Measurements from ENCODE around the gene CPNE9.

Gene CPNE9, protein sequence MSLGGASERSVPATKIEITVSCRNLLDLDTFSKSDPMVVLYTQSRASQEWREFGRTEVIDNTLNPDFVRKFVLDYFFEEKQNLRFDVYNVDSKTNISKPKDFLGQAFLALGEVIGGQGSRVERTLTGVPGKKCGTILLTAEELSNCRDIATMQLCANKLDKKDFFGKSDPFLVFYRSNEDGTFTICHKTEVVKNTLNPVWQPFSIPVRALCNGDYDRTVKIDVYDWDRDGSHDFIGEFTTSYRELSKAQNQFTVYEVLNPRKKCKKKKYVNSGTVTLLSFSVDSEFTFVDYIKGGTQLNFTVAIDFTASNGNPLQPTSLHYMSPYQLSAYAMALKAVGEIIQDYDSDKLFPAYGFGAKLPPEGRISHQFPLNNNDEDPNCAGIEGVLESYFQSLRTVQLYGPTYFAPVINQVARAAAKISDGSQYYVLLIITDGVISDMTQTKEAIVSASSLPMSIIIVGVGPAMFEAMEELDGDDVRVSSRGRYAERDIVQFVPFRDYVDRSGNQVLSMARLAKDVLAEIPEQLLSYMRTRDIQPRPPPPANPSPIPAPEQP

DNA sequence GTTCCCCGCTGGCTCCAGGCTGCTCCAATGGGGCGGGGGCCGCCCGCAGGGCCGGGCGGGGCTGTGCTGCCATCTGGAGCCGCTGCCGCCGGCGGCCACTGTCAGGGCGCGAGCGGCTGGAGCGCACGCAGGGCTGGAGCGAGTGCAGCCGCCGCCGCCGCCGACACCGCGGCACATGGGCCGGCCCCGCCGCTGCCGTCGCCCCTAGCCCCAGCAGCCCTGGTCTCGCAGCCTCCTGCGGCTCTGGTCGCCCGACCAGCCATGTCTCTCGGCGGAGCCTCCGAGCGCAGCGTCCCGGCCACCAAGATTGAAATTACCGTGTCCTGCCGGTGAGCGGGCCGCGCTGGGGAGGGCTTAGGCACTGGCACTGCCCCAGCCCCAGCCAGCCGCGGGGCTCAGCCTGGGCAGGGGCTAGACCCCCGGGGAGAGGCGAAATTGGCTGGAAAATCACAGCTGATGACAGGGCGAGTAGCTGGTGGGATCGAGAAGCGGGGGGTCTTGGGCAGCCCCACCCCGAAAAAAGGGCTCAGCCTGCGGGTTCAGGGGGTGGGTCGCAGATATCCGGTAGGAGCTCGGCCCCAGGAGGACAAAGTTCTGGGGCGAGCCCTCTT is at the start of gene CPNE9:
Gene CPNE9 (plus strand): TSS at position 98 of the 611 bp plus-strand sequence. CDS start 164 bp downstream, at position 262.
- DNase-seq (ENCODE audit: low read depth, low spot score), result no peak

DNA sequence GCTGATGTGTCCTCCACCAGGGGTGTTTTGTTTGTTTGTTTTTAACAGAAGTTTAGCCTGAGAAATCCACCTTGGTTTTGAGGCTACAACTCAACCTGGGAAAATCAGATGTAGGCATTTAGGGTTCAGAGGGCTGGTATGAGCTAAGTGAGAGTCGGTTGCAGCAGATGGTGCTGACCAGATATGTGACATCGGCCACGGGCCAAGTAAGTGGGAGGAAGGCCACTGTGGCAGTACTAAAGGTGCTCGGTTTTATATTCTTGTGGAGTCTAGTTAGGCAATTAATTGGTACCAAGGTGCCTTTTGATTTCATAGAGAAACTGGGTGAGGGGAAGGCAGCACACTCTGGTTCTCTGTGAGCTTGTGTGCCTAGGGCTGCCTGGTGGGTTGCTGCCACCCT is 43.8 kb upstream of the CPNE9 start:
- DNase-seq (ENCODE audit: low read depth, low spot score), result no peak

DNA sequence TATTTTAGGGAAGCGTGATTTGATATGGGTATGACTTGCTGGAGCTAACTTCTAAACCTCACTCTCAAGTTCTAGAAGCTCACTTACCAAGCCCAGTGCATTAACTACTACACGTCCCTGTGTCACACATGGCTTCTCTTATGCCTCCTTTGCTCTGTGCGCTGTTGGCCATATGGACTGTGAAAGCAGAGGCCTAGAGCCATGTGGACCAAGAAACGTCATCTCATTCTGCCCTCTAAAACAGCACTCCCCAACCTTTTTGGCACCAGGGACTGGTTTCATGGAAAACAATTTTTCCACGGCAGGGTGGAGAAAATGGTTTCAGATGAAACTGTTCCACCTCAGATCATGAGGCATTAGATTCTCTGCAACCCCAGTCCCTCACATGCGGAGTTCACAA is 42.7 kb upstream of the CPNE9 start:
- DNase-seq (ENCODE audit: low read depth, low spot score), result no peak

DNA sequence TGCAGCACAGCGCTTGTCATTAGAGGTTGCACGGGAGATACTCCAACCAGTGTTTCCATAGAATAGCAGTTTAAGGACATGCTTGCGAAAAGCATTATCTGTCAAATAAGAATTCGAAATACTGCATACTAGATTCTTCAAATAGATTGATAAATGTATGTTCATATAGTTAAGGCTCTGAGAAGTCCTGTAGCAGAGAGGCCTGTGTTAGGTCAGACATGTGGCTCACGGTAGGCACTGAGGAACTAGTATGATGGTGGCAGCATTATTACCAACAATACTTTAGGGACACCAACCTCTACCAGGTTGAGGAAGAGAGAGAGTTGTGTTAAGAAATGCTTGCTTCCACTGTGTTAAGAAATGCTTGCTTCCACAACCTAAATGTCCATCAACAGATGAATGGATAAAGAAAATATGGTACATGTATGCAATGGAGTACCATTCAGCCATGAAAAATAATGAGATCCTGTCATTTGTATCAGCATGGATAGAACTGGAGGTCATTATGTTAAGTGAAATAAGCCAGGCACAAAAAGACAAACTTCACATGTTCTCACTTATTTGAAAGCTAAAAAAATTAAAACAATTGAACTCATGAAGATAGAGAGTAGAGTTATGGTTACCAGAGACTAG is 39.4 kb upstream of the CPNE9 start:
- DNase-seq (ENCODE audit: low read depth, low spot score), result no peak

DNA sequence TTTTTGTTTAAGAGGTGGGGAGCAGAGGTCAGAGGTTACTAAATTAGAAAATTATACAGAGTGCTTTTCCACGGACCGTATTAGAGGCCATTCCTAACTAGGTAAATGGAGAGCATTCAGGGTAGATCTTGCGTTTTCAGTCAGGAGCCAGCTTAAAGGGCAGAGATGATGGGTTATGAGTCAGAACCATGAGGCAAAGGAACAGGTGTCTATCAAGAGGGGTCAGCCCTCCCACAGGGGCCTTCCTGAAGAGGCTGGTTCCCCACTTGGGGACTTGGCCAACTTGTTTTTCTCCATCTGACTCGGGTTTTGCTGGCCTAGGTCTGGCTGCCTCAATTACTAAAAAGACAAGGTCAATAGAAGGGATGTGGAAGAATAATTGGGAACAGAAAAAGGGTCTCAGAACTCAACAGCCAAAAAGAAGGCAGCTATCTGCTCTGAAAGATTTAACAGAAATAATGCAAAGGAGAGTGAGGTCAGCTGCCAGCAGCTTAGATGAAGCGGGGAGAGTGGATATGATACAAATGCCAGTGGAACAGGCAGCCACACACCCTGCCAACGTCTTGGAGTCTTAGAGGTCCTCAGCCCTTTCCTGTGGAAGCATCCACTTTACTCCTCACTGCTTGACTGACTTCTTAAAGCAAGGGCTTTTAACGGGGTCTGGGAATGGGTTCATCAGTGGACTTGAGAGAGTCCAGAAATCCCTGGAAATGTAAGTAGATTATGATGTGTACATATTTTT is 36.8 kb upstream of the CPNE9 start:
- no peak for DNase-seq (ENCODE audit: low read depth, low spot score)

DNA sequence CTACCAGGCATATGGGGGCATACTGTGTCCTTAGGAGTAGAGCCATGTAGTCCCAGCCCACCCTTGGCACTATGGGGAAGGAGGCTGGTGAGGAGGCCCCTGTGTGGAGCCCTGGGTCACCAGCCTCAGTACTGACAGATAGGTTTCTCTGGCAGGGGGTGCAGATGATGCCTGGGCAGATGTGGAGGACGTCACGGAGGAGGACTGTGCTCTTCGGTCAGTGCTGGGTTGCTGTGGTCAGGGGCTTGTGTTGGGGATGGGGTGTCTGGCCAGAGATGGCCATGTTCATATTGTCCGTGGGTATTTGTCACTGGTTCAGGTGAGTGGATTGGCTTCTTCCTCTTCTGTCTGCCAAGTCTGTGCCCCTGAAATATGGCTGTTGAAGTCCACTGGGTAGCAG is 34.4 kb upstream of the CPNE9 start:
- DNase-seq (ENCODE audit: low read depth, low spot score), result no peak

DNA sequence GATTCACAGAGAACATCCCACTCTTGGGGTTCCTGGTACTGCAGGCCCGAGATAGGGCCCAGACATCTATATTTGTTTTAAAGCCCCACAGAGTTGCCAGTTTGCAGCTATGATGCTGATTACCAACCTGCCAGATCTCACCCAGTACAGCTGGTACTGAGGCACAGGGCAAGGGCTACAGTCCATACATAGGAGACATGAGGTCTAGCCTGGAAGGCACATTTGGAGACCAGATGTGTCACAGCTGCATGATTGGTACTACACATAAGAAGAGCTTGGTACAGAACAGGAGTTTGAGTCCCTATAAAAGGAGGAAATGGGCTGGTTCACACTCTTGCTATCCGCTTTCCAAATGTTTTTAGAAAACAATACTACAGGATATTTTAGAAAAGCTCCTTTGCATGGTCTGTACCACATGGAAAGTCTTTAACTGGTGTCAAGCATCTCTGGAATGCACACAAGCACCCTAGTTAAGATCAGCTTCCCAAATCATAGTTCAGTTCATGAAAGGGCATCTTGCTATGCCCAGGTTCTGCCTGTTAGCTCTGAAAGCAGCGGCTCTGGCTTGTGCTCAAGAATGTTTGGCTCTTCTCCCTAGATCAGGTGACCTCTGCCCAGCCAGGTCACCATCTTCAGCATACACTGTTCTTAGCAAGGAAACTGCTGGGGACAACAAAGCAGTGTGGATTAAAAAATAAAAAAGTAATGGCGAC is 33.8 kb upstream of the CPNE9 start:
- DNase-seq (ENCODE audit: low read depth, low spot score), result no peak

DNA sequence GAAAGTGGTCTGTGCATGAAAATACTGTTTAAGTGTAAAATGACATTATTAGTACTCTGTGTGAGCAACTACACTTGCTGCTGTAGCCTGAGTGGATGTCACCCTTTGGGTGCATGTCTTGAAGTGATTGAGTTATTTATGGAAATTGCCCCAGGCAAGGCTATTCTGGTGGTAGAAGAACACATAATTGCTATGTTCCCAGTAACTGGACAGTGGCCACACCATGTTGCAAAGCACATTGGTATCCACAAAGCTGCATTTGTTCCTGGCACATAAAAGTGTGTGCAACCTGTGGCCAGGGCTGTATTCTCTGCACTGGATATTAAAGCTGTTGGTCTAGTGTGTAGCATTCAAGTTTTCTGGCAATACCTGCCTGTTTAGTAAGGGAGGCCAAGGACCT is 30.6 kb upstream of the CPNE9 start:
- no peak for DNase-seq (ENCODE audit: low read depth, low spot score)

DNA sequence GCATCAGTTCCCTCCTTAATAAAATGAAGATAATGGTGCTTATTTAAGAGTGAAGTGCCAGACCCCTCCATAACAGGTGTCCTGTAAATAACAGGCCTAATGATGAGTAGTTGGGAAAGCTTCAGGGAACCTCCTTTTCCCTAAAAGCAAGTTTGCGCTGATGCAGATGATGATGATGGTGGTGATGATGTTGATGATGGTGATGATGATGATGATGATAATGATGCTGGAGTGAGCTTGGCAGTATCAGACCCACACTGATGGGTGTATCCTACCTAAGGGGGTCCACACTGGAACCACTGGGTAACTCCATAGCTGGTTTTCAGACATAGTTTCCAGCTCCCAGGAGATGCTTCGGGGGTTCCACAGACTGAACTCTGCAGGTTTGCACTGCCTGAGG is 29.9 kb upstream of the CPNE9 start:
- no peak for DNase-seq (ENCODE audit: low read depth, low spot score)

DNA sequence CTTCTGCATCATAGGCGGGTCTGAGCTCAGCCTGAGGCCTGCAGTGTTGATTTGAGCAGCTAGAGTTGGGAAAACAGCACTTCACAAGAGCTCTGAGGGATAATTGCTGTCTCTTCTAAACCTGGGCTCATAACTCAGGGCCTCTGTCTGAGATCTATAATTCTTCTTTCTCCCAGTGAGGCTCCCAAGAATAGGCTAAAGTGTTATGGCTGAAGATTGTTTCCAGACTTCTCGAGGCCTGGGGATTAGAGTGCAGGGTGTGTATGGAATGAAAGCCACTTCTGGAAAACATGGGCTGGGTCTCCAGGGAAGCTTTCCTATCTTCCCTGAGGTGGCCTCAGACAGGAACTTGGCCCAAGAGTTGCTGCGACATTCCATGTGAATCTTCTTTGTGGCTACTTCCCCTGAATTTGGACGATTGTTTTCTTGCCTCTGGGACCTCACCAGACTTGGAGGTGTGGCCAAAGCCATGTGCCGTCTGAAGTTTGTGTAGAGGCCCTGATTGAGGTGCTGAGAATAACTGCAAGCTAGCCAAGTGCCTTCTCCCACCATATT is 27.8 kb upstream of the CPNE9 start:
- no peak for DNase-seq (ENCODE audit: low read depth, low spot score)

DNA sequence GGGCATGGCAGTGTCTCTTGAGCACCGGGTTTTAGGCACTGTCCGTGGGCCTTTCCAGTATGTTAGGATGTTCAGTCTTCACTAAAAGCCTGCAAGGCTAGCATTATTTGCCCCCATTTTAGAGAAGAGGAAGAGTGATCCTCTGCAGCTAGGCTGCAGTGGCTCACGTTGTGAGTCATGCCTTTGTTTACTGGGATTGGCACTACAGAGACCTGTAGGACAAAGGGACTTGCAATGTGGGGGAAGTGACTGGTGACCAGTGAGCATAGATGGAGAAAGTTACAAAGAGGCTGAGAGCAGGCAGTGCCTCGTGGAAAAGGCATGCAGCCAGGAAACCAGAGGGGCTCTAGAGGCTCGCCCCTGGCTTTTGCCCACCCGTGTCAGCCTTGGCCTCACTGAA is 26.8 kb upstream of the CPNE9 start:
- DNase-seq (ENCODE audit: low read depth, low spot score), result no peak

DNA sequence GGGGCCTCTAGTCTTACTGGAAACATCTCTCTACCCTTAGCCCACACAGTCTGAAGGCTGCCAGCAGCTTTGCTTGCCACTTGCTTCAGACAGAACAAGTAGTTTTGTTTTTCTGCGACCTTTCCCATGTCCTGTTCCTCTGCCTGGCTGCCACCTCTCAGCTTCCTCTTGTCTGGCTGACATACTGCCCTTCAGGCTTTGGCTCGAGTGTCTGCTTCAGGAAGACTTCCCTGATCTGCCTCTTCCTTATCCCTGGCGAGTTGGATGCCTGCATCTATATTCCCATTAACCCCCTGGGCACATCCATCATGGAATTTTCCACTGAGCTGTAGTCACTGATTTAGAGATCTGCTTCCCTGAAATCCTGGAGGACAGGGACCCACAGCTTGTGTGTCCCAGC is 25.1 kb upstream of the CPNE9 start:
- DNase-seq (ENCODE audit: low read depth, low spot score), result no peak

DNA sequence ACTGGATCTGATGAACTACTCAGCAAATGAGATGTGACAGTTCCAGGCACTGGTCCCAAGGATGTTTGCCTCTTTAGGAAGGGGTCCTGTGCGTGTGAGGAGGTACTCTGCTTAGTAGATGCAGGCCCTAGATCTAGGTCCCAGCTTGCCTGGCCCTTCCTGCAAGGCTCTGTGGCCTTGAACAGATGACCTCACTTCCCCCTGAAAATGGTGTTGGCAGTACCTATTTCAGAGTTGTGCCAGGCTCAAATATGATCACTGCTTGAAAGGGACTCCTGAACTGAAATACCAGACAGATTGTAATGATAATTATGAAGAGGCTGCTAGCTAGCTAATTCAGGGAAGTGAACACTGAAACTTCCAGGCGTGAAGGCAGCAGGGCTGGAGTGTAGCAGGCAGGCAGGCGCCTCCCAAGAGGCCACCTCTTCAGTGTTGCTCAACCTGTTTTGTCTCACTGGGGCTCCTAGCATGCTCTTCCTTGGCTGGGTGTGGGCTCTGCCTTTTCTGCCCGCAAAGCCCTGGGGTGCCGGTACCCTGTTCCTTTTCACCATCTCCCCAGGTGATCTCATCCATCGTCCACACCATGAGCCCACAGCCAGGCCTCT is 24.1 kb upstream of the CPNE9 start:
- DNase-seq (ENCODE audit: low read depth, low spot score), result no peak

DNA sequence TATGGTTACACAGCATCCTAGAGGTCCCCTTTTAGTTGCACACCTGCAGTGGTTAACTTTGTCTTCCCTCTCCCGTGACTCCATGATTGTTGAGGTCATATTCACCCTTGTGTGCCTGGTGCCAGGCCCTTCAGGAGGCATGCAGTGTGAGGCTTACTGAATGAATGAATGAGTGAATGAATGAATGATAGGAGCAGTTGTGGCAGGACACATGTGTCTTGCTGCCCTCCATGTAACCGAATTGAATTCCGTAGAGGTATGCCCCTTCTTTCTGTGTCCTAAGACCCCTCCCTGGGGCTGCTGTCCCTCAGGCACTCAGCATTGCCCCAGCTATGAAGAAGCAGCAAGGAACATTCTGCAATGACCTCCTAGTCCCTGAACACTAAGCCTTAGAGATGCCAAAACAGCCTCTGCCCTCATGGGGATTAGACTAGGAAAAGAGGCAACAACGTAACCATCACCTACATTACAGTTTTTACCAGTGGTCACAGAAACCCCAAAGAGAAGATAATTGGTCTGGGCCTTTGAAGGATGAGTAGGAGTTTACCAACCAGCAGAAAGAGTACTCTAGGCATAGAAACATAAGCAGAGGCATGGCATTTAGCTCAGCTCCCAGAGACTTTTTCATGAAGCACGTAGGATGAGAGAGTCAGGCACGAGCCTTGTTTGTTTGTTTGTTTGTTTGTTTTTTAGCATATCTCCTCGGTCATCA is 22.5 kb upstream of the CPNE9 start:
- no peak for DNase-seq (ENCODE audit: low read depth, low spot score)

DNA sequence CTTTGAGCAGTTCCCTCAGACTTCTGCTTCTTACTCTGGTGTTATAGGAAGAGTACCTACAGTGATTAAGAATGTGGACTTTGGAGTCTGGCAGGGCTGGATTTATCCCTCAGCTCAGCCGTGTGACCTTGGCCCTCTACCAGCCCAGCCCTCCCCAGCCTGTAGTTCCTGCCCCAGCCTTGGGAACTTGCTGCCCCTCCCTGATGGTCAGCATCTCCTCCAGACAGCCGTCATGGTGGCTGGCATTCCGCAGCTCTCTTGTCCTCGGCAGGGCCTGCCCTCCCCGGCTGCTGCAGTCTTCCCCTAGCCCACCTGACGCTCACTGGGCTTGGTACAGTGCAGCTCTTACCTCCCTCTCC is 21.9 kb upstream of the CPNE9 start:
- no peak for DNase-seq (ENCODE audit: low read depth, low spot score)

DNA sequence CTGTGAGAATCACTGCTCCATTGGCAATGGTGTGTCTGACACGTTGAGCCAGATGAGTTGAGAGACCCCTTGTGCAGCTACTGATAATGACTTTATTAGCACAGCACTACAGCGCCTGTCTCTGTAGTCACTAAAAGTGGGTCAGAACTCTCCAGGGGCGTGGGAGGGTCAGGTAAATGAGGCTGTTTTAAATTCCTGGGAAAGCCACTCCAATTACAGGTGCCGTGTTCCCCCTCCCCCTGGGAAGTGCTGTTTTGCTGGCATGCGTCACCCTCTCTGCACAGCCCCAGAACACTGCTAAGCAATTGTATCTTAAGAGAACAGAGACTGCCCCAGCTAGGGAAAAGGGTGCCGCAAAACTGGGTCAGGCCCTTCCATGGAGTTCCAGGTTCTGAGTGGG is 21.5 kb upstream of the CPNE9 start:
- no peak for DNase-seq (ENCODE audit: low read depth, low spot score)

DNA sequence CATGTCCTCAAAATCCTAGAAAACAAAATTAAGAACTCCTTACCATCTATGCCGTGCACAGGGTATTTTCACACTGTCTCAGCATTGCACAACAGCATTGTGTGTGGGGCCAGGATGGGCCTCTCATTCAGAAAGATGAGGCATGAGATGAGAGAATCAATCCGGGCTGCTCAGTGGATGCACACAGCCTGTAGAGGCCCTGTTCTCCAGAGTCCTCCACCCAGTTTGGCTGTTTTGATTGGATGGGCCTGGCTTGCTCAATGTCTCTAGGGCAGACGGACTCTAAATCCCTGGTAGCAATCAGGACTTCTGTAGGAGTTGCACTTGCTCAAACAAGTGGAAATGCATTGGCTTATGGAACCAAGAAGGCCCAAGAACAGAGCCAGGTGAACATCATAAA is 20.2 kb upstream of the CPNE9 start:
- no peak for DNase-seq (ENCODE audit: low read depth, low spot score)

DNA sequence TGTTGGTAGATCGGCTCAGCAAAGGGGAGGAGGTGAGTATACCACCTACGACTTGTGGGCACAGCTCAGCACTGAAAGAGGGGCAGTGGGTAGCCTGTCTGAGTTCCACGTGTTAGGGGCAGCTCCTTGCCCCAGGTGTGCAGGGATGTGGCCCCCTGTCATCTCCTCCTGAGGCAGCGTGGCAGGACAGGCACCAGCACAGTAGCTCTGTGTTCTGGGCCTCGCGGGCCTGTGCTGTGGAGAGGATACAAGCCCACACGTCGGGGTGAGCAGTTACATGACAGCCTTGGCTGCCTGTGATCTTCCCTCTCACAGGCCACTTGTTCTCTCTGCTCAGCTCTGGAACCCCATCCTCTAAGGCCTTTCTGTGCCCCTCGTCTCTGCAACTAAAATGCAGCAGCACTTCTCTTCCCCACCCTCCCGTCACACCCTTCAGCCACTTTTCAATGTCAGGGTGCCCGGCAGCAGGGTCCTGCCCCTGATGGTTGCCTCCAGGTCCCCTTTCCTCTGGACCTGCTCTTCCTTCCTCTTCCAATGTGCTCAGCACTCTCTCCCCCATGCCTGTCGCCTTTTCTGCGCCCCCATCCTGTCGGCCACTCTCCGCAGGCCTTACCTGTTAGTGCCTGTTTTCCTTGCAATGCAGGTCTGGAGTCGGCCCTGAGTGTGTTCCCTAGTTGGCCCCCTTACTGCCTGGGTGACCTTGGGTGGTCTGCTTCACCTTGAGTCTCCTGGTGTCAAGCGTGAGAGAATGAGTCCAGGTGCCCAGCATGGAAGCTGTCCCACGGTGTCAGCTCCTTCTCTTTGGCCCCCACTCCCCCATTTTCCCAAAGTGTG is 18.2 kb upstream of the CPNE9 start:
- DNase-seq (ENCODE audit: low read depth, low spot score), result no peak

DNA sequence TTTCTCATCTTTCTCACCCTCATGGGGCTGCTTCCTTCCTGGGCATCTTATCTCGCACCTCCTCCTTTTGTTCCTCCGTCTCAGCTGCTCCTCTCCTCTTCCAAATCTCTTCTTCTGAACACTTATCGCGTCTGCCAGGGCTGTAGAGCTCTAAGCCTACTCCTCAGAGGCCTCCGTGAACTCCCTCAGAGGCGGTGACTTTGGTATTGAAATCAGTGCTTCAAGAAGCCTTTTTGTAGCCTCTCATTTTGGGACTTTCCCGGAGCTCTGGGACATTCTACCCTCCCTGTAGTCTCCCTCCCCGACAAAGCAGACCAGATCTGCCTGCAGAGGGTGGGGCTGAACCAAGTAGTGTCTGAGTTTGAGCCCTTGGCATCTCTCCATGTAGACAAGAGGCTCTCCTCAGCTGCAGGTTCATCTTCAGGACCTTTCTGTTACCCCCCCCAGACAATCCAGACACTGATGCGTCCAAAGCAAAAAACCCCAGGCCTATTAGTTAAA is 17.5 kb upstream of the CPNE9 start:
- no peak for DNase-seq (ENCODE audit: low read depth, low spot score)

Measured in smooth muscle cell of the brain vasculature (primary cell).